ENCODE measurements around the gene GPBAR1. TPM values are rescaled to one million over a fixed set of nuclear protein-coding genes. Genes with fewer than 3 reads are reported as not detected.

Gene GPBAR1
- total and polyA plus RNA-seq, 12 donors: 0.36 to 3.7 (median 1.5) TPM

DNA sequence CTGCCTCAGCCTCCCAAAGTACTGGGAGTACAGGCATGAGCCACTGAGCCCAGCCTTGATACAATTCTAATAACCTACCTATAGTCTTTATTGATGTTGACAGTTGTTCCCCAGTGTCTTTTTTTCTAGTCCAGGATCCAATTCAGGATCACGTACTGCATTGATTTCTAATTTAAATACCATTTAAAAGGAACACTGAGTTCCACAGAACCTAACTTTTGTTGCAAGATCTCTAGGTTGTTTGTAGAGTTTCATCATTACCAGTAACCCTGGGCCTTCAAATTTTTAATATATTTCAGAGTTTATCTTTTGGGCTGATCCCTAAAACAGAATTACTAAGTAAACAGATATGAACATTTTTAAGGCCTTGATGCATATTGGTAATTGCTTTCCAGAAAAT lies 52.5 kb downstream of the GPBAR1 start:
- Histone ChIP-seq H3K36me3 (no peaks in the 10 kb centered on the region), H3K27ac (no peak overlapping the region), H3K9me3 (no peaks in the 10 kb centered on the region), H3K27me3 (no peaks in the 10 kb centered on the region), H3K4me3 (no peak overlapping the region), H3K4me1 (peaks cover 0 to 23% (median 0%) of the 10 kb centered on the region in 9 donors)
- ATAC-seq: no peak
- TF ChIP-seq, protein P1, sequence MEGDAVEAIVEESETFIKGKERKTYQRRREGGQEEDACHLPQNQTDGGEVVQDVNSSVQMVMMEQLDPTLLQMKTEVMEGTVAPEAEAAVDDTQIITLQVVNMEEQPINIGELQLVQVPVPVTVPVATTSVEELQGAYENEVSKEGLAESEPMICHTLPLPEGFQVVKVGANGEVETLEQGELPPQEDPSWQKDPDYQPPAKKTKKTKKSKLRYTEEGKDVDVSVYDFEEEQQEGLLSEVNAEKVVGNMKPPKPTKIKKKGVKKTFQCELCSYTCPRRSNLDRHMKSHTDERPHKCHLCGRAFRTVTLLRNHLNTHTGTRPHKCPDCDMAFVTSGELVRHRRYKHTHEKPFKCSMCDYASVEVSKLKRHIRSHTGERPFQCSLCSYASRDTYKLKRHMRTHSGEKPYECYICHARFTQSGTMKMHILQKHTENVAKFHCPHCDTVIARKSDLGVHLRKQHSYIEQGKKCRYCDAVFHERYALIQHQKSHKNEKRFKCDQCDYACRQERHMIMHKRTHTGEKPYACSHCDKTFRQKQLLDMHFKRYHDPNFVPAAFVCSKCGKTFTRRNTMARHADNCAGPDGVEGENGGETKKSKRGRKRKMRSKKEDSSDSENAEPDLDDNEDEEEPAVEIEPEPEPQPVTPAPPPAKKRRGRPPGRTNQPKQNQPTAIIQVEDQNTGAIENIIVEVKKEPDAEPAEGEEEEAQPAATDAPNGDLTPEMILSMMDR (IDR thresholded peaks at IDR 0.05): no peak
- WGBS, 2 donors: 94% methylated on average over 1 of the region's 1 CpG
- DNase-seq: no peak
- intact Hi-C loops (cut with DNase I): no loop called here

Small RNA genes lying within 50 kb of the gene (microRNA-seq; reads per million reads assigned to microRNA genes)
- 3.0 to 8.2 reads per million in 2 donors for gene MIR6513

Other genes with a start within 250 kb of the GPBAR1 start
- under 1 TPM in 1 of 10 donors, not detected in 9; 0.21 TPM for gene RUFY4, start 191.8 kb upstream of the GPBAR1 start, total RNA-seq
- gene RUFY4, start 191.8 kb upstream of the GPBAR1 start, polyA plus RNA-seq: not detected
- 1 to 10 TPM in 1 of 10 donors, under 1 TPM in 9; 0.39 to 2.7 (median 0.72) TPM for gene CXCR2, start 135.0 kb upstream of the GPBAR1 start, total RNA-seq
- gene CXCR2, start 135.0 kb upstream of the GPBAR1 start, polyA plus RNA-seq: under 1 TPM; 0.07 to 0.22 TPM
- gene CXCR1, start 94.1 kb upstream of the GPBAR1 start, total RNA-seq: 1 to 10 TPM in 2 of 10 donors, under 1 TPM in 8; 0.15 to 2.6 (median 0.47) TPM
- under 1 TPM in 1 of 2 donors, not detected in 1; 0.10 TPM for gene CXCR1, start 94.1 kb upstream of the GPBAR1 start, polyA plus RNA-seq
- gene ARPC2, start 43.8 kb upstream of the GPBAR1 start, total RNA-seq: 100 to 1,000 TPM; 120 to 213 (median 134) TPM
- gene ARPC2, start 43.8 kb upstream of the GPBAR1 start, polyA plus RNA-seq: 100 to 1,000 TPM in 1 of 2 donors, 10 to 100 TPM in 1; 58.5 to 176 TPM
- 10 to 100 TPM; 45.9 to 65.1 (median 57.5) TPM for gene AAMP, start 9.1 kb downstream of the GPBAR1 start, total RNA-seq
- 100 to 1,000 TPM in 1 of 2 donors, 10 to 100 TPM in 1; 33.4 to 116 TPM for gene AAMP, start 9.1 kb downstream of the GPBAR1 start, polyA plus RNA-seq
- 10 to 100 TPM; 56.9 to 91.1 (median 74.2) TPM for gene PNKD, start 9.5 kb downstream of the GPBAR1 start, total RNA-seq
- 100 to 1,000 TPM in 1 of 2 donors, 10 to 100 TPM in 1; 76.7 to 138 TPM for gene PNKD, start 9.5 kb downstream of the GPBAR1 start, polyA plus RNA-seq
- 100 to 1,000 TPM in 7 of 10 donors, 10 to 100 TPM in 3; 85.3 to 151 (median 110) TPM for gene TMBIM1, start 31.5 kb downstream of the GPBAR1 start, total RNA-seq
- 100 to 1,000 TPM in 1 of 2 donors, 10 to 100 TPM in 1; 30.9 to 139 TPM for gene TMBIM1, start 31.5 kb downstream of the GPBAR1 start, polyA plus RNA-seq
- gene CATIP, start 95.8 kb downstream of the GPBAR1 start, total RNA-seq: not detected
- under 1 TPM in 1 of 2 donors, not detected in 1; 0.04 TPM for gene CATIP, start 95.8 kb downstream of the GPBAR1 start, polyA plus RNA-seq
- gene SLC11A1, start 121.3 kb downstream of the GPBAR1 start, total RNA-seq: 1 to 10 TPM in 9 of 10 donors, under 1 TPM in 1; 0.64 to 9.1 (median 4.0) TPM
- gene SLC11A1, start 121.3 kb downstream of the GPBAR1 start, polyA plus RNA-seq: 1 to 10 TPM; 4.5 to 8.0 TPM
- gene CTDSP1, start 138.9 kb downstream of the GPBAR1 start, total RNA-seq: 100 to 1,000 TPM in 2 of 10 donors, 10 to 100 TPM in 8; 77.9 to 118 (median 89.5) TPM
- 10 to 100 TPM; 84.2 to 95.0 TPM for gene CTDSP1, start 138.9 kb downstream of the GPBAR1 start, polyA plus RNA-seq
- not detected for gene VIL1, start 158.1 kb downstream of the GPBAR1 start, total RNA-seq
- gene VIL1, start 158.1 kb downstream of the GPBAR1 start, polyA plus RNA-seq: under 1 TPM in 1 of 2 donors, not detected in 1; 0.06 TPM